SJSA1 (cell line): ENCODE results near the gene DDX23. TPM values are rescaled to one million over a fixed set of nuclear protein-coding genes. Genes with fewer than 3 reads are reported as not detected.
A peak's percentile ranks its signal among the peaks of the same experiment; 100 is the strongest.

Source experiments
- DNase-seq, 2 experiments: peaks; one replicate each; pipeline ENCODE4 v3.0.0-alpha.2; 2015 to 2020; ENCODE audit warnings: low spot score in 2 of 2, low read depth in 1 of 2
- H3K27ac ChIP-seq: fragments of 250-450 bp; sonication (Bioruptor Pico); 2 replicates; pipeline ENCODE4 v1.5.1; 2020; ENCODE audit warnings: mild to moderate bottlenecking, moderate library complexity
- H3K27me3 ChIP-seq: fragments of 250-450 bp; sonication (Bioruptor Pico); replicated peaks from 2 replicates; pipeline ENCODE4 v1.5.1; 2020; ENCODE audit warnings: mild to moderate bottlenecking, moderate library complexity
- H3K36me3 ChIP-seq: fragments of 250-450 bp; sonication (Bioruptor Pico); 2 replicates; pipeline ENCODE4 v1.5.1; 2020; ENCODE audit warnings: mild to moderate bottlenecking
- H3K4me1 ChIP-seq: fragments of 250-450 bp; sonication (Bioruptor Pico); replicated peaks from 2 replicates; pipeline ENCODE4 v1.6.1; 2021; ENCODE audit warnings: mild to moderate bottlenecking
- H3K4me3 ChIP-seq: fragments of 250-450 bp; sonication (Bioruptor Pico); 2 replicates; pipeline ENCODE4 v1.5.1; 2020; ENCODE audit warnings: mild to moderate bottlenecking
- H3K9me3 ChIP-seq: fragments of 250-450 bp; sonication (Bioruptor Pico); replicated peaks from 2 replicates; pipeline ENCODE4 v1.5.1; 2020; ENCODE audit warnings: mild to moderate bottlenecking
- total RNA-seq: library from RNA; depleted of rRNA; stranded (reverse); fragments of >200 nt; shearing (Covaris generic); gene quantifications from 2 replicates; pipeline ENCODE4 v1.2.3, GENCODE V29; 2014

DDX23 gene
- total RNA-seq, 1 experiment from 2014 or later: 77.1 TPM

- H3K4me1 ChIP-seq: peaks cover 29% of the 10 kb centered on the region
- H3K27me3 ChIP-seq: no peaks in the 10 kb centered on the region
- DNase-seq: no peak
- no peaks in the 10 kb centered on the region; the same call in 1 of the 2 replicates for H3K9me3 ChIP-seq
- H3K36me3 ChIP-seq: no peaks in the 10 kb centered on the region
- H3K4me3 ChIP-seq: peak overlapping the region; percentile 55
- no peak overlapping the region for H3K27ac ChIP-seq
These were observed 38.3 kb downstream of the DDX23 start for GRCh38 chr12:48813465-48814261.

- Histone ChIP-seq H3K27ac (no peak overlapping the region), H3K4me3 (no peak overlapping the region), H3K27me3 (no peaks in the 10 kb centered on the region), H3K9me3 (no peaks in the 10 kb centered on the region; the same call in 1 of the 2 replicates), H3K4me1 (peaks cover 25% of the 10 kb centered on the region), H3K36me3 (no peaks in the 10 kb centered on the region)
- DNase-seq: no peak
These were observed 39.6 kb downstream of the DDX23 start for GRCh38 chr12:48812389-48812788.

- H3K4me3 ChIP-seq: no peak overlapping the region
- H3K27me3 ChIP-seq: no peaks in the 10 kb centered on the region
- H3K9me3 ChIP-seq: no peaks in the 10 kb centered on the region
- no peak overlapping the region for H3K27ac ChIP-seq
- DNase-seq: no peak
- no peaks in the 10 kb centered on the region for H3K36me3 ChIP-seq
- H3K4me1 ChIP-seq: peaks cover 25% of the 10 kb centered on the region
These were observed 40.4 kb downstream of the DDX23 start for GRCh38 chr12:48811437-48812090.

GRCh38 chr12:48810903-48811431, 41.0 kb downstream of the DDX23 start:
- Histone ChIP-seq H3K9me3 (no peaks in the 10 kb centered on the region), H3K4me1 (peaks cover 22% of the 10 kb centered on the region), H3K27me3 (no peaks in the 10 kb centered on the region), H3K36me3 (no peaks in the 10 kb centered on the region), H3K27ac (no peak overlapping the region), H3K4me3 (no peak overlapping the region)
- peak; percentile 63 to 72 for DNase-seq

GRCh38 chr12:48807981-48808380, 44.0 kb downstream of the DDX23 start:
- H3K4me3 ChIP-seq: no peak overlapping the region
- H3K4me1 ChIP-seq: peaks cover 14% of the 10 kb centered on the region
- no peaks in the 10 kb centered on the region for H3K36me3 ChIP-seq
- no peak overlapping the region for H3K27ac ChIP-seq
- no peaks in the 10 kb centered on the region for H3K27me3 ChIP-seq
- no peaks in the 10 kb centered on the region for H3K9me3 ChIP-seq
- no peak for DNase-seq

- H3K4me3 ChIP-seq: no peak overlapping the region
- no peaks in the 10 kb centered on the region for H3K9me3 ChIP-seq
- no peaks in the 10 kb centered on the region for H3K27me3 ChIP-seq
- H3K4me1 ChIP-seq: 0 out of 2 replicates have a peak, but pooled peaks cover 2% of the 10 kb centered on the region
- DNase-seq: no peak
- H3K36me3 ChIP-seq: no peaks in the 10 kb centered on the region
- no peak overlapping the region for H3K27ac ChIP-seq
These were observed 48.3 kb downstream of the DDX23 start for GRCh38 chr12:48803675-48804074.

- Histone ChIP-seq H3K9me3 (no peaks in the 10 kb centered on the region), H3K27ac (no peak overlapping the region), H3K27me3 (no peaks in the 10 kb centered on the region), H3K4me1 (0 out of 2 replicates have a peak, but pooled peaks cover 2% of the 10 kb centered on the region), H3K4me3 (no peak overlapping the region), H3K36me3 (no peaks in the 10 kb centered on the region)
- no peak for DNase-seq
These were observed 51.0 kb downstream of the DDX23 start for GRCh38 chr12:48800971-48801370.

- Histone ChIP-seq H3K36me3 (no peaks in the 10 kb centered on the region), H3K27me3 (no peaks in the 10 kb centered on the region), H3K4me3 (no peak overlapping the region), H3K9me3 (no peaks in the 10 kb centered on the region), H3K27ac (no peak overlapping the region), H3K4me1 (0 out of 2 replicates have a peak, but pooled peaks cover 2% of the 10 kb centered on the region)
- DNase-seq: no peak
These were observed 51.5 kb downstream of the DDX23 start for GRCh38 chr12:48800457-48800856.

- H3K4me3 ChIP-seq: no peak overlapping the region
- DNase-seq: no peak
- H3K36me3 ChIP-seq: no peaks in the 10 kb centered on the region
- peaks cover 2% of the 10 kb centered on the region; the same call in 1 of the 2 replicates for H3K4me1 ChIP-seq
- no peak overlapping the region for H3K27ac ChIP-seq
- no peaks in the 10 kb centered on the region for H3K9me3 ChIP-seq
- no peaks in the 10 kb centered on the region for H3K27me3 ChIP-seq
These were observed 55.0 kb downstream of the DDX23 start for GRCh38 chr12:48796976-48797375.

- Histone ChIP-seq H3K27me3 (no peaks in the 10 kb centered on the region), H3K4me3 (no peak overlapping the region), H3K27ac (no peak overlapping the region), H3K36me3 (no peaks in the 10 kb centered on the region), H3K9me3 (no peaks in the 10 kb centered on the region), H3K4me1 (no peaks in the 10 kb centered on the region; the same call in 1 of the 2 replicates)
- peak; percentile 67 to 73 for DNase-seq
These were observed 56.2 kb downstream of the DDX23 start for GRCh38 chr12:48795550-48796455.

- no peak overlapping the region for H3K4me3 ChIP-seq
- DNase-seq: no peak
- H3K27me3 ChIP-seq: no peaks in the 10 kb centered on the region
- H3K4me1 ChIP-seq: no peaks in the 10 kb centered on the region; the same call in 1 of the 2 replicates
- no peaks in the 10 kb centered on the region for H3K9me3 ChIP-seq
- H3K36me3 ChIP-seq: no peaks in the 10 kb centered on the region
- no peak overlapping the region for H3K27ac ChIP-seq
These were observed 57.1 kb downstream of the DDX23 start for GRCh38 chr12:48794870-48795269.

GRCh38 chr12:48793696-48794095, 58.3 kb downstream of the DDX23 start:
- no peak overlapping the region for H3K4me3 ChIP-seq
- H3K27ac ChIP-seq: no peak overlapping the region
- H3K4me1 ChIP-seq: no peaks in the 10 kb centered on the region; the same call in 1 of the 2 replicates

GRCh38 chr12:48789858-48790326, 62.1 kb downstream of the DDX23 start:
- no peak for DNase-seq
- Histone ChIP-seq H3K4me3 (no peak overlapping the region; the same call in 1 of the 2 replicates), H3K9me3 (no peaks in the 10 kb centered on the region), H3K4me1 (peaks cover 14% of the 10 kb centered on the region), H3K36me3 (no peaks in the 10 kb centered on the region), H3K27me3 (no peaks in the 10 kb centered on the region), H3K27ac (no peak overlapping the region)

More at GRCh38 chr12:48793696-48794095, 58.3 kb downstream of the DDX23 start:
- H3K9me3 ChIP-seq: no peaks in the 10 kb centered on the region
- DNase-seq: no peak
- no peaks in the 10 kb centered on the region for H3K27me3 ChIP-seq
- H3K36me3 ChIP-seq: no peaks in the 10 kb centered on the region
